IMR-90 (cell line): ENCODE data around the gene TBCK. TPM values are rescaled to one million over a fixed set of nuclear protein-coding genes. Genes with fewer than 3 reads are reported as not detected.

Experiments
- ATAC-seq: fragments of 200-7000 bp; cut with Tn5 transposase; 2 replicates; pipeline ENCODE4 v1.9.1; 2020; ENCODE audit warnings: low read depth, mild to moderate bottlenecking, moderate library complexity
- BruUV-seq: library from RNA; stranded (reverse); fragments of 400-500 nt; replicated peaks from 2 replicates; lab custom pipeline; 2021; lab: Mats Ljungman, UMichigan
- CTCF ChIA-PET: fragments of 300-600 bp; formaldehyde crosslinking; extraction: SDS; loops from one replicate; lab custom pipeline; 2021; ENCODE audit warnings: antibody characterized with exemption; lab: Yijun Ruan, JAX
- POLR2A ChIA-PET: fragments of 300-600 bp; sonication (Branson Sonifier 250); formaldehyde crosslinking; loops from one replicate; lab custom pipeline; 2022; ENCODE audit warnings: antibody characterized with exemption; ENCODE audit not compliant: unreplicated experiment; lab: Charles Lee
- DNase-seq: peaks from one replicate; pipeline ENCODE4 v3.0.0; 2013
- H2AFZ ChIP-seq: replicated peaks from 2 replicates; pipeline ENCODE3; 2013; ENCODE audit warnings: low read length, mild to moderate bottlenecking; ENCODE audit not compliant: poor library complexity
- H2AK5ac ChIP-seq: 2 replicates; pipeline ENCODE4 v1.6.1; 2013; ENCODE audit warnings: low read depth, low read length, inconsistent platforms
- H2AK9ac ChIP-seq: replicated peaks from 2 replicates; pipeline ENCODE3; 2013; ENCODE audit warnings: mild to moderate bottlenecking, low read depth, low read length, moderate library complexity; ENCODE audit not compliant: poor library complexity
- H2BK120ac ChIP-seq: 2 replicates; pipeline ENCODE4 v1.6.1; 2013; ENCODE audit warnings: low read depth, low read length, inconsistent platforms
- H2BK15ac ChIP-seq: 3 replicates; pipeline ENCODE4 v1.6.1; 2013; ENCODE audit warnings: low read depth, low read length, inconsistent platforms
- H2BK20ac ChIP-seq: 2 replicates; pipeline ENCODE4 v1.6.1; 2013; ENCODE audit warnings: low read depth, mild to moderate bottlenecking, inconsistent platforms, low read length, moderate library complexity
- H2BK5ac ChIP-seq: 2 replicates; pipeline ENCODE4 v1.6.1; 2013; ENCODE audit warnings: mild to moderate bottlenecking, low read depth, low read length, inconsistent platforms; ENCODE audit not compliant: poor library complexity, severe bottlenecking
- H3K14ac ChIP-seq: replicated peaks from 2 replicates; pipeline ENCODE4 v1.6.1; 2013; ENCODE audit warnings: low read depth, low read length, inconsistent platforms
- H3K18ac ChIP-seq: 2 replicates; pipeline ENCODE4 v1.6.1; 2013; ENCODE audit warnings: low read depth, low read length, control low read depth
- H3K23ac ChIP-seq: 2 replicates; pipeline ENCODE4 v1.6.1; 2013; ENCODE audit warnings: low read depth, low read length, inconsistent platforms
- H3K27ac ChIP-seq: 2 replicates; pipeline ENCODE4 v1.5.1; 2013; ENCODE audit warnings: mild to moderate bottlenecking, control low read depth, low read length; ENCODE audit not compliant: insufficient read depth
- H3K27me3 ChIP-seq: 2 replicates; pipeline ENCODE4 v1.6.1; 2013; ENCODE audit warnings: low read length; ENCODE audit not compliant: control insufficient read depth, insufficient read depth
- H3K36me3 ChIP-seq: 2 replicates; pipeline ENCODE4 v1.6.1; 2013; ENCODE audit warnings: low read length, mixed read lengths; ENCODE audit not compliant: control insufficient read depth, insufficient read depth
- H3K4ac ChIP-seq: 2 replicates; pipeline ENCODE4 v1.6.1; 2013; ENCODE audit warnings: low read depth, low read length, inconsistent platforms
- H3K4me1 ChIP-seq: 2 replicates; pipeline ENCODE4 v1.6.1; 2013; ENCODE audit warnings: low read length, mixed read lengths; ENCODE audit not compliant: control insufficient read depth, insufficient read depth
- H3K4me2 ChIP-seq: 2 replicates; pipeline ENCODE4 v1.6.1; 2013; ENCODE audit warnings: low read depth, mild to moderate bottlenecking, control low read depth, low read length, moderate library complexity
- H3K4me3 ChIP-seq: 2 replicates; pipeline ENCODE4 v1.5.1; 2013; ENCODE audit warnings: low read depth, mild to moderate bottlenecking, control low read depth, low read length, moderate library complexity; ENCODE audit not compliant: insufficient read depth
- H3K56ac ChIP-seq: 2 replicates; pipeline ENCODE4 v1.6.1; 2013; ENCODE audit warnings: low read length, inconsistent platforms; ENCODE audit not compliant: insufficient read depth; ENCODE audit errors: extremely low read depth
- H3K79me1 ChIP-seq, 2 experiments: 2 replicates each; pipeline ENCODE4 v1.6.1; 2013; ENCODE audit warnings: low read length in 2 of 2, inconsistent platforms in 1 of 2, low read depth in 1 of 2
- H3K9ac ChIP-seq: 2 replicates; pipeline ENCODE4 v1.6.1; 2013; ENCODE audit warnings: low read depth, low read length, control low read depth
- H3K9me1 ChIP-seq: 2 replicates; pipeline ENCODE4 v1.6.1; 2013; ENCODE audit warnings: low read length, inconsistent platforms; ENCODE audit not compliant: insufficient read depth
- H3K9me3 ChIP-seq: 2 replicates; pipeline ENCODE4 v1.6.1; 2013; ENCODE audit warnings: low read length; ENCODE audit not compliant: control insufficient read depth, insufficient read depth
- H4K20me1 ChIP-seq: 2 replicates; pipeline ENCODE4 v1.6.1; 2013; ENCODE audit warnings: low read length, inconsistent platforms; ENCODE audit not compliant: insufficient read depth
- H4K5ac ChIP-seq: 2 replicates; pipeline ENCODE4 v1.6.1; 2013; ENCODE audit warnings: mild to moderate bottlenecking, low read depth, low read length, control low read depth
- H4K8ac ChIP-seq, 2 experiments: 2 replicates each; pipeline ENCODE4 v1.6.1; 2013; ENCODE audit warnings: low read depth in 2 of 2, low read length in 2 of 2, control low read depth in 1 of 2, inconsistent platforms in 1 of 2
- H4K91ac ChIP-seq: 2 replicates; pipeline ENCODE4 v1.6.1; 2013; ENCODE audit warnings: low read depth, low read length, inconsistent platforms; ENCODE audit not compliant: insufficient read depth
- BHLHE40 ChIP-seq: fragments of 150-350 bp; IDR thresholded peaks from 2 replicates; pipeline ENCODE4 v1.6.1; 2016; ENCODE audit warnings: mild to moderate bottlenecking, low read depth, low read length
- CEBPB ChIP-seq: IDR thresholded peaks from 2 replicates; pipeline ENCODE4 v1.6.1; 2012; ENCODE audit warnings: low read depth, low read length, improper control_type of control experiment
- CHD1 ChIP-seq: IDR thresholded peaks from 2 replicates; pipeline ENCODE4 v1.6.1; 2012; ENCODE audit warnings: low read depth, low read length, improper control_type of control experiment
- CTCF ChIP-seq: conservative IDR thresholded peaks from 2 replicates; pipeline ENCODE4 v1.5.1; 2012; ENCODE audit warnings: mild to moderate bottlenecking, low read depth, low read length, improper control_type of control experiment
- ELK1 ChIP-seq: fragments of 150-350 bp; IDR thresholded peaks from 2 replicates; pipeline ENCODE4 v1.6.1; 2016; ENCODE audit warnings: low read depth, mild to moderate bottlenecking, low read length, moderate library complexity, borderline replicate concordance
- FOS ChIP-seq: fragments of 150-350 bp; IDR thresholded peaks from 2 replicates; pipeline ENCODE4 v1.6.1; 2016; ENCODE audit warnings: low read depth, low read length
- MAFK ChIP-seq: IDR thresholded peaks from 2 replicates; pipeline ENCODE4 v1.6.1; 2012; ENCODE audit warnings: low read depth, low read length, improper control_type of control experiment
- MAZ ChIP-seq: IDR thresholded peaks from 2 replicates; pipeline ENCODE4 v1.6.1; 2012; ENCODE audit warnings: low read depth, mild to moderate bottlenecking, low read length, improper control_type of control experiment, moderate library complexity, borderline replicate concordance
- MXI1 ChIP-seq: IDR thresholded peaks from 2 replicates; pipeline ENCODE4 v1.6.1; 2012; ENCODE audit warnings: low read depth, mild to moderate bottlenecking, low read length, moderate library complexity, borderline replicate concordance
- NFE2L2 ChIP-seq: fragments of 150-350 bp; IDR thresholded peaks from 2 replicates; pipeline ENCODE4 v1.6.1; 2016; ENCODE audit warnings: low read depth, mild to moderate bottlenecking, low read length
- POLR2A ChIP-seq: IDR thresholded peaks from 2 replicates; pipeline ENCODE4 v1.6.1; 2012; ENCODE audit warnings: mild to moderate bottlenecking, low read depth, low read length
- RAD21 ChIP-seq: IDR thresholded peaks from 2 replicates; pipeline ENCODE4 v1.6.1; 2012; ENCODE audit warnings: low read length, improper control_type of control experiment
- RCOR1 ChIP-seq: IDR thresholded peaks from 2 replicates; pipeline ENCODE4 v1.6.1; 2012; ENCODE audit warnings: mild to moderate bottlenecking, low read length, improper control_type of control experiment; ENCODE audit not compliant: insufficient replicate concordance
- RFX5 ChIP-seq: IDR thresholded peaks from 2 replicates; pipeline ENCODE4 v1.8.0; 2012; ENCODE audit warnings: low read depth, mild to moderate bottlenecking, low read length, moderate library complexity
- SMC3 ChIP-seq: fragments of 150-350 bp; IDR thresholded peaks from 2 replicates; pipeline ENCODE4 v1.6.1; 2016; ENCODE audit warnings: low read depth, mild to moderate bottlenecking, antibody characterized with exemption, low read length, moderate library complexity
- WGBS, 2 experiments: methylation state at CpG; one replicate each; pipeline versions ENCODE4 v1.1.5 to v1.1.7; 2013; ENCODE audit warnings: missing lambda C conversion rate in 2 of 2; ENCODE audit not compliant: insufficient read length in 1 of 2; ENCODE audit errors: extremely low coverage in 2 of 2; 5-methylcytosine and 5-hydroxymethylcytosine counted together
- dilution Hi-C: fragments of 300-500 bp; cut with HindIII; formaldehyde crosslinking; loops from one replicate; pipeline ENCODE4 v1.14.3; 2018; ENCODE audit warnings: low sequenced_read_pairs; ENCODE audit not compliant: unreplicated experiment
- in situ Hi-C: fragments of 300-500 bp; cut with MboI; formaldehyde crosslinking; loops from 3 replicates; pipeline ENCODE4 v1.14.3; 2019; ENCODE audit warnings: low sequenced_read_pairs, inconsistent platforms, mixed read lengths
- intact Hi-C: fragments of 100-400 bp; cut with micrococcal nuclease; formaldehyde crosslinking; loops from 2 replicates; pipeline ENCODE4 v1.10.0; 2022
- polyA plus RNA-seq, 3 experiments: library from polyadenylated mRNA; depleted of rRNA; stranded (reverse); fragments of >200 nt; gene quantifications; 2 replicates each; pipeline ENCODE4 v1.2.3, GENCODE V29; 2012; ENCODE audit warnings: low replicate concordance in 1 of 3
- total RNA-seq: library from RNA; depleted of rRNA; stranded (reverse); fragments of >200 nt; gene quantifications from 2 replicates; pipeline ENCODE4 v1.2.3, GENCODE V29; 2012
- TF ChIP-seq, protein P1 (sequence below): fragments of 150-350 bp; IDR thresholded peaks from 2 replicates; pipeline ENCODE4 v1.6.1; 2017; ENCODE audit warnings: mild to moderate bottlenecking, antibody characterized with exemption, low read length, low read depth

Gene TBCK
- total and polyA plus RNA-seq, 2 of the 4 experiments (the other 2 are of a cell fraction): 10.7 to 29.9 TPM

DNA sequence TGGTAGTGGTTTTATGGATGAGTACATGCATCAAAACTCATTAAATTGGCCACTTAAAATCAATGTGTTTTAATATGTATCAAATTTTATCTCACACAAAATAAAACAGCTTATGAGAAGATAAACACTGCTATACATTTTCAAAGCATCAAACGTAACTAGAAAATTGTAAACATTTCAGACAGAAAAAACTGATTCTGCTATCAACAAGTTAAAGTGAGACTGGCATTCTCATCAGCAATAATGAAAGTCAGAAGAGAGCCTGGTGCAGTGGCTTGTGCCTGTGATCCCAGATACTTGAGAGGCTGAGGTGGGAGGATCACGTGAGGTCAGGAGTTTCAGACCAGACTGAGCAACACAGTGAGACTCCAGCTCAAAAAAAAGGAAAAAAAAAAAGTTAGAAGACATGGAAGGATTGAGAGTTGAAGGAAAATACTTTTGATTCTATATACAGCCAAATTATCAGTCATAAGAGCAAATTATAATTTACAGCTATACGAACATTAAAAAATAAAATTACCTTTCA, 2.9 kb downstream of the TBCK start:
- no peak overlapping the region for H3K9ac ChIP-seq
- dilution Hi-C loops: no loop called here
- H3K4me2 ChIP-seq: no peak overlapping the region
- ChIA-PET CTCF (interaction anchor here (1.2 kb wide), 1 partner anchor 47 kb away, joined by 4 read pairs; no protein-coding TSS in a partner anchor), POLR2A (no interaction called here)
- no CpG with 5 or more reads among the region's 3 CpGs for WGBS, 2 experiments
- no peak overlapping the region; the same call in 1 of the 2 replicates for H3K14ac ChIP-seq
- H3K18ac ChIP-seq: no peak overlapping the region
- no peak overlapping the region for H4K5ac ChIP-seq
- no peak overlapping the region for H3K4ac ChIP-seq
- no TSS peak for BruUV-seq
- peak overlapping the region; percentile 55; the same call in 1 of the 2 replicates for H3K27ac ChIP-seq
- H2BK15ac ChIP-seq: no peak overlapping the region
- H3K9me1 ChIP-seq: no peaks in the 10 kb centered on the region
- no peak overlapping the region for H3K56ac ChIP-seq
- peaks cover 20 to 34% of the 10 kb centered on the region in 2 experiments for H3K79me1 ChIP-seq
- TF ChIP-seq RCOR1 (no peak), BHLHE40 (no peak), MAZ (no peak), MXI1 (no peak), NFE2L2 (no peak), CHD1 (no peak), RFX5 (no peak), MAFK (no peak), ELK1 (no peak), POLR2A (no peak), SMC3 (no peak), CTCF (no peak), FOS (no peak), RAD21 (no peak), CEBPB (no peak)
- TF ChIP-seq, protein P1, sequence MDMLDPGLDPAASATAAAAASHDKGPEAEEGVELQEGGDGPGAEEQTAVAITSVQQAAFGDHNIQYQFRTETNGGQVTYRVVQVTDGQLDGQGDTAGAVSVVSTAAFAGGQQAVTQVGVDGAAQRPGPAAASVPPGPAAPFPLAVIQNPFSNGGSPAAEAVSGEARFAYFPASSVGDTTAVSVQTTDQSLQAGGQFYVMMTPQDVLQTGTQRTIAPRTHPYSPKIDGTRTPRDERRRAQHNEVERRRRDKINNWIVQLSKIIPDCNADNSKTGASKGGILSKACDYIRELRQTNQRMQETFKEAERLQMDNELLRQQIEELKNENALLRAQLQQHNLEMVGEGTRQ: no peak
- H2AFZ ChIP-seq: no peak overlapping the region
- H4K8ac ChIP-seq: no peak overlapping the region
- in situ Hi-C loops: no loop called here
- H2BK20ac ChIP-seq: no peak overlapping the region
- H3K4me1 ChIP-seq: peaks cover 1% of the 10 kb centered on the region; the same call in 1 of the 2 replicates
- no peak overlapping the region for H2BK5ac ChIP-seq
- intact Hi-C loops: no loop called here
- ATAC-seq: no peak
- H3K27me3 ChIP-seq: no peaks in the 10 kb centered on the region
- H2AK9ac ChIP-seq: no peak overlapping the region
- no peak overlapping the region for H3K4me3 ChIP-seq
- no peak overlapping the region for H3K23ac ChIP-seq
- no peaks in the 10 kb centered on the region for H4K20me1 ChIP-seq
- no peak overlapping the region for H2BK120ac ChIP-seq
- H2AK5ac ChIP-seq: no peak overlapping the region
- peaks cover 1% of the 10 kb centered on the region; the same call in 1 of the 2 replicates for H3K36me3 ChIP-seq
- no peak overlapping the region for H4K91ac ChIP-seq
- no peak for DNase-seq
- no peaks in the 10 kb centered on the region for H3K9me3 ChIP-seq
